ENCODE measurements around the gene CYSTM1. TPM values are rescaled to one million over a fixed set of nuclear protein-coding genes. Genes with fewer than 3 reads are reported as not detected.
A peak's percentile ranks its signal among the peaks of the same experiment; 100 is the strongest.

Gene CYSTM1
- total RNA-seq, 1 donor from 2014 or later, result 24.9 TPM

GRCh38 chr5:140222416-140222815 is 47.4 kb downstream of the CYSTM1 start:
- DNase-seq (ENCODE audit: low spot score), result no peak
- H3K9me3 Mint-ChIP-seq (ENCODE audit: low read depth), result peaks cover 4% of the 10 kb centered on the region
- peaks cover 5% of the 10 kb centered on the region for H3K27me3 Mint-ChIP-seq (ENCODE audit: low read depth)
- no peak for TF ChIP-seq CTCF (IDR thresholded peaks at IDR 0.05)
- peak overlapping the region; percentile 87 for H3K27ac Mint-ChIP-seq (ENCODE audit: unreplicated experiment)
- no peak overlapping the region for H3K4me3 Mint-ChIP-seq (ENCODE audit: unreplicated experiment)
- peaks cover 40% of the 10 kb centered on the region for H3K4me1 Mint-ChIP-seq (ENCODE audit: low read depth)
- peaks cover 4% of the 10 kb centered on the region for H3K36me3 Mint-ChIP-seq (ENCODE audit: low read depth)

GRCh38 chr5:140223567-140223966 is 48.6 kb downstream of the CYSTM1 start:
- H3K9me3 Mint-ChIP-seq (ENCODE audit: low read depth), result peaks cover 4% of the 10 kb centered on the region
- H3K27me3 Mint-ChIP-seq (ENCODE audit: low read depth), result no peaks in the 10 kb centered on the region
- H3K4me1 Mint-ChIP-seq (ENCODE audit: low read depth), result peaks cover 40% of the 10 kb centered on the region
- peaks cover 4% of the 10 kb centered on the region for H3K36me3 Mint-ChIP-seq (ENCODE audit: low read depth)
- DNase-seq (ENCODE audit: low spot score), result no peak
- TF ChIP-seq CTCF (IDR thresholded peaks at IDR 0.05), result no peak
- no peak overlapping the region for H3K4me3 Mint-ChIP-seq (ENCODE audit: unreplicated experiment)
- H3K27ac Mint-ChIP-seq (ENCODE audit: unreplicated experiment), result peak overlapping the region; percentile 32

GRCh38 chr5:140224658-140225057 is 49.7 kb downstream of the CYSTM1 start:
- peaks cover 40% of the 10 kb centered on the region for H3K4me1 Mint-ChIP-seq (ENCODE audit: low read depth)
- peaks cover 4% of the 10 kb centered on the region for H3K36me3 Mint-ChIP-seq (ENCODE audit: low read depth)
- H3K4me3 Mint-ChIP-seq (ENCODE audit: unreplicated experiment), result no peak overlapping the region
- no peak for DNase-seq (ENCODE audit: low spot score)
- no peak overlapping the region for H3K27ac Mint-ChIP-seq (ENCODE audit: unreplicated experiment)
- H3K9me3 Mint-ChIP-seq (ENCODE audit: low read depth), result peaks cover 4% of the 10 kb centered on the region
- H3K27me3 Mint-ChIP-seq (ENCODE audit: low read depth), result no peaks in the 10 kb centered on the region
- no peak for TF ChIP-seq CTCF (IDR thresholded peaks at IDR 0.05)

DNA sequence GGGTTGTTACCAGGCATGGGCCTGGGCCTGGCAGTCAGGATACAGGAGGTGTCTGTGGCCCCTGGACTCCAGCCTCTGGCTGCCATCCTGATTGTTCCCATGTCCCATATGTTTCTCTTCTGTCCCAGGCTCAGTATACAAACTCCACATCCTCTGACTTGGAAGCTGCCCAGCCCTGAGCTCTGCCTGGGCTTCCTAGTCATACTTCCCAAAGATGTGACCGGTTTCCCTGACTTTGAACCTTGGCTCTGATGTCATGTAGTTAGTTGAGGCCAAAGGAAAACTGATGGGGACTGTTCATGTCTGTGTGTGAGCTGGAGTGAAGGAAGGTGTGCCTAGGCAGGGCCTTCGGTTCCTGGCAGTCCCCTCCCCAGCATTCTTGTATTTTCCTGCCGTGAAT is 50.4 kb downstream of the CYSTM1 start:
- H3K9me3 Mint-ChIP-seq (ENCODE audit: low read depth), result peaks cover 4% of the 10 kb centered on the region
- H3K4me3 Mint-ChIP-seq (ENCODE audit: unreplicated experiment), result no peak overlapping the region
- TF ChIP-seq CTCF (IDR thresholded peaks at IDR 0.05), result no peak
- peaks cover 33% of the 10 kb centered on the region for H3K4me1 Mint-ChIP-seq (ENCODE audit: low read depth)
- DNase-seq (ENCODE audit: low spot score), result no peak
- no peak overlapping the region for H3K27ac Mint-ChIP-seq (ENCODE audit: unreplicated experiment)
- H3K36me3 Mint-ChIP-seq (ENCODE audit: low read depth), result peaks cover 4% of the 10 kb centered on the region
- no peaks in the 10 kb centered on the region for H3K27me3 Mint-ChIP-seq (ENCODE audit: low read depth)

GRCh38 chr5:140227046-140227445 is 52.1 kb downstream of the CYSTM1 start:
- TF ChIP-seq CTCF (IDR thresholded peaks at IDR 0.05), result no peak
- H3K36me3 Mint-ChIP-seq (ENCODE audit: low read depth), result no peaks in the 10 kb centered on the region
- no peaks in the 10 kb centered on the region for H3K9me3 Mint-ChIP-seq (ENCODE audit: low read depth)
- no peak overlapping the region for H3K4me3 Mint-ChIP-seq (ENCODE audit: unreplicated experiment)
- H3K4me1 Mint-ChIP-seq (ENCODE audit: low read depth), result peaks cover 16% of the 10 kb centered on the region
- H3K27me3 Mint-ChIP-seq (ENCODE audit: low read depth), result no peaks in the 10 kb centered on the region
- no peak overlapping the region for H3K27ac Mint-ChIP-seq (ENCODE audit: unreplicated experiment)
- no peak for DNase-seq (ENCODE audit: low spot score)
